GOT3 (cell line): ENCODE data around the gene PARM1.

Experiments used
- DNase-seq: peaks from one replicate; lab custom pipeline; 2025; ENCODE audit warnings: mixed read lengths; lab: John Stamatoyannopoulos, UW

PARM1 gene

DNA sequence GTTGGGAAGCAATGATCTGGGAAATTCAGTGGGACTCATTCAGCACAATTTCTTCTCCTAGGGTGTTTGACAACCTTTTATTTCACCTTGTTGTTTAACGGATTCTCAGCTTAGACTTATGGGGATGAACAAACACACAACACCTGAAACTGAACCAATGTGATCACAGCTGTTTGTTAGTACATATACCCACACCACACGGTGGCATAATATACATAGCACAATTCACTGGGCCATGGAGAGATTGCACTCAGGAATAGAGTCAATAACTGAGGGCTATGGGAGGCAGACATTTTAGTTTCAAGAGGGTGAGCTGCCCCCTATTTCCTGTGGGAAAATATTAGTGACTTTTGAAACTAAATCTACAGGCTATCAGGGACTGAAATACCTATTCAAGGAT is 148.0 kb downstream of the PARM1 start:
- no peak for DNase-seq

GRCh38 chr4:75081561-75081960 is 148.6 kb downstream of the PARM1 start:
- no peak for DNase-seq

DNA sequence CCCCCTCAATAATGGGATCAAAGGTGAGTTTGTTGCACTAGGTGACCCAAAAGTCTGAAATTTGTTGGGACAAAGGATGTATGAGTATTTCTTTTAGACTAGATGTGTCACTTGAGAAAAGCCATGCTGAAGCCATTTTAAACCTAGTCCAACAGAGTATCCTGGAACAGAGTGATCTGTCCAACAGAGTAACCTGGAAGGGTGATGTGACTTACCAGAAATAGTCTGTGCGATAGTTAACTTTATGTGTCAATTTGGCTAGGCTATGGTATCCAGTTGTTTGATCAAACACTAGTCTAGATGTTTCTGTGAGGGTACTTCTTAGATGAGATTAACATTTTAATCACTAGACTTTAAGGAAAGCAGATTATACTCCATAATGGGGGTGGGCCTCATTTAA is 154.5 kb downstream of the PARM1 start:
- no peak for DNase-seq

GRCh38 chr4:75087865-75088264 is 154.9 kb downstream of the PARM1 start:
- DNase-seq: no peak

DNA sequence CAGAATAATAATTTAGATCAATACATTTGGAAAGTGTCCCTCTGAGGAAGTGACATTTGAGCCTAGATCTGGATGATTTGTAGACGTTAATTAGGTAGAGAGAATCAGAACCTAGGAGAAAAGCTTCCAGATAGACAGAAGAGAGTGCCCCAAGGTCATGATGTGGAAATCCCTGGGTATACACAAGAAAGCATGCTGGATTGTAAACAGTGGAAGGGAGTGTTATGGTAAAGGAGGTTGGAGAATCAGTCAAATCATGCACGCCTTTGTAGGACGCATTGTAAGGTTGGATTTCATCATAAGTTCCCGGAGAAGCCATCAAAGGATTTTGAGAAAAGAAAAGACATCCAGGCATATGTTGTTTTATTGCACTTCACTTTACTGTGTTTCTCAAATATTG is 156.3 kb downstream of the PARM1 start:
- no peak for DNase-seq

- DNase-seq: no peak
These were observed 166.4 kb downstream of the PARM1 start for GRCh38 chr4:75099321-75099720.
